SK-N-SH treated with all-trans-retinoic acid at 6 μM for 48 hours (cell line): ENCODE data around the gene BRD4.
A peak's percentile ranks its signal among the peaks of the same experiment; 100 is the strongest.
"Not testable (repeated sequence)": the region's sequence is repeated elsewhere in the genome, so short reads cannot be mapped to it uniquely, and the experiment has no call there.

Experiments used
- ATAC-seq: fragments of 200-7000 bp; cut with Tn5 transposase; 3 replicates; pipeline ENCODE4 v1.9.1; 2020; ENCODE audit warnings: mild to moderate bottlenecking, moderate library complexity
- ARNTL ChIP-seq: fragments of 450-650 bp; formaldehyde crosslinking; IDR thresholded peaks from 2 replicates; pipeline ENCODE4 v1.5.0; 2020; ENCODE audit warnings: low read depth, mild to moderate bottlenecking, moderate library complexity, borderline replicate concordance
- BACH2 ChIP-seq: fragments of 250-450 bp; sonication (Bioruptor Pico); IDR thresholded peaks from 2 replicates; pipeline ENCODE4 v1.9.0; 2021; ENCODE audit warnings: mild to moderate bottlenecking, borderline replicate concordance
- CREB5 ChIP-seq: fragments of 250-450 bp; sonication (Bioruptor Pico); IDR thresholded peaks from 2 replicates; pipeline ENCODE4 v1.5.1; 2020; ENCODE audit warnings: low read depth, mild to moderate bottlenecking, moderate library complexity
- GLIS3 ChIP-seq: fragments of 250-450 bp; sonication (Bioruptor Pico); IDR thresholded peaks from 2 replicates; pipeline ENCODE4 v1.5.0; 2020; ENCODE audit warnings: mild to moderate bottlenecking, moderate library complexity
- ISL1 ChIP-seq: fragments of 250-450 bp; sonication (Bioruptor Pico); IDR thresholded peaks from 2 replicates; pipeline ENCODE4 v2.1.2; 2022; ENCODE audit warnings: mild to moderate bottlenecking, moderate library complexity
- OSR1 ChIP-seq: fragments of 250-450 bp; sonication (Bioruptor Pico); IDR thresholded peaks from 2 replicates; pipeline ENCODE4 v1.8.0; 2022; ENCODE audit warnings: moderate library complexity, mild to moderate bottlenecking, inconsistent platforms
- POU6F1 ChIP-seq: fragments of 250-450 bp; sonication (Bioruptor Pico); IDR thresholded peaks from 2 replicates; pipeline ENCODE4 v1.8.0; 2021; ENCODE audit warnings: low read depth, mild to moderate bottlenecking, moderate library complexity, borderline replicate concordance
- PPARA ChIP-seq: fragments of 250-450 bp; sonication (Bioruptor Pico); IDR thresholded peaks from 2 replicates; pipeline ENCODE4 v1.5.0; 2020; ENCODE audit warnings: mild to moderate bottlenecking, borderline replicate concordance
- SNAI2 ChIP-seq: fragments of 250-450 bp; sonication (Bioruptor Pico); IDR thresholded peaks from 2 replicates; pipeline ENCODE4 v1.5.0; 2020; ENCODE audit warnings: mild to moderate bottlenecking, moderate library complexity
- TCF4 ChIP-seq: fragments of 250-450 bp; sonication (Bioruptor Pico); IDR thresholded peaks from 2 replicates; pipeline ENCODE4 v1.8.0; 2021; ENCODE audit warnings: mild to moderate bottlenecking, moderate library complexity, borderline replicate concordance
- TOX ChIP-seq: fragments of 250-450 bp; sonication (Bioruptor Pico); IDR thresholded peaks from 2 replicates; pipeline ENCODE4 v1.8.0; 2021; ENCODE audit warnings: mild to moderate bottlenecking, moderate library complexity, borderline replicate concordance
- TSHZ2 ChIP-seq: fragments of 250-450 bp; sonication (Bioruptor Pico); IDR thresholded peaks from 2 replicates; pipeline ENCODE4 v1.5.0; 2020; ENCODE audit warnings: mild to moderate bottlenecking, moderate library complexity
- ZC3H10 ChIP-seq: fragments of 250-450 bp; sonication (Bioruptor Pico); IDR thresholded peaks from 2 replicates; pipeline ENCODE4 v1.5.1; 2021; ENCODE audit warnings: mild to moderate bottlenecking, moderate library complexity
- ZFP30 ChIP-seq: fragments of 450-650 bp; formaldehyde crosslinking; IDR thresholded peaks from 2 replicates; pipeline ENCODE4 v1.5.0; 2022; ENCODE audit warnings: mild to moderate bottlenecking, moderate library complexity
- ZNF565 ChIP-seq: fragments of 450-650 bp; formaldehyde crosslinking; conservative IDR thresholded peaks from 2 replicates; pipeline ENCODE4 v1.5.0; 2020; ENCODE audit warnings: low read depth, mild to moderate bottlenecking, moderate library complexity
- ZNF8 ChIP-seq: fragments of 450-650 bp; formaldehyde crosslinking; IDR thresholded peaks from 2 replicates; pipeline ENCODE4 v1.5.0; 2020; ENCODE audit warnings: mild to moderate bottlenecking, moderate library complexity
- TF ChIP-seq, protein P1 (sequence below): fragments of 250-450 bp; sonication (Bioruptor Pico); IDR thresholded peaks from 2 replicates; pipeline ENCODE4 v1.5.1; 2021; ENCODE audit warnings: mild to moderate bottlenecking, moderate library complexity
- TF ChIP-seq, protein P2 (sequence below): fragments of 250-450 bp; sonication (Bioruptor Pico); IDR thresholded peaks from 2 replicates; pipeline ENCODE4 v1.8.0; 2020; ENCODE audit warnings: mild to moderate bottlenecking, moderate library complexity, borderline replicate concordance

Gene BRD4

GRCh38 chr19:15353908-15354307 is 21.6 kb upstream of the BRD4 start:
- TF ChIP-seq ZC3H10 (no peak), TSHZ2 (CRISPR knock-in tag) (no peak), SNAI2 (no peak), BACH2 (no peak), TOX (no peak), ZNF565 (CRISPR knock-in tag) (no peak), GLIS3 (no peak)

GRCh38 chr19:15352535-15352934 is 20.2 kb upstream of the BRD4 start:
- not testable (repeated sequence) for ATAC-seq

More at GRCh38 chr19:15353908-15354307, 21.6 kb upstream of the BRD4 start:
- ATAC-seq, result no peak

GRCh38 chr19:15341328-15341727 is 9.0 kb upstream of the BRD4 start:
- not testable (repeated sequence) for ATAC-seq

DNA sequence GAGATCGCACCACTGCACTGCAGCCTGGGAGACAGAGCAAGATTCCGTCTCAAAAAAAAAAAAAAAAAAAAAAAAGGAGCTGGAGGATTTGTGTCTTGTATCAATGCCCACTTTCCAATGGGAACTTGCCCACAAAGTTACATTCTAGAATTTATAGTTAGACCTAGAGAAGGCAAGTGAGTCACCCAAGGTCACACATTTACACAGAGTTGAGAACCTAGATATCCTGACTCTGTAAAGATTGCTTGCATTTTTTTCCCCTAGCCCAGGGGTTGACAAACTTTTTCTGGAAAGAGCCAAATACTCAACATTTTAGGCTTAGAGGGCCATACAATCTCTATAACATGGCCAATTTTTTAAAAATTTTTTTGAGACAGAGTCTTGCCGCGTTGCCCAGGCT is 7.7 kb upstream of the BRD4 start:
- no peak for TF ChIP-seq SNAI2
- no peak for TF ChIP-seq TCF4 (CRISPR knock-in tag)
- TF ChIP-seq ZNF8 (CRISPR knock-in tag), result no peak
- TF ChIP-seq ARNTL (CRISPR knock-in tag), result no peak
- ATAC-seq, result no peak

- peak; percentile 37; the same call in 2 of the 3 replicates for ATAC-seq
- TF ChIP-seq ISL1 (CRISPR knock-in tag), result no peak
- TF ChIP-seq OSR1 (CRISPR knock-in tag), result no peak
- TF ChIP-seq, protein P1, sequence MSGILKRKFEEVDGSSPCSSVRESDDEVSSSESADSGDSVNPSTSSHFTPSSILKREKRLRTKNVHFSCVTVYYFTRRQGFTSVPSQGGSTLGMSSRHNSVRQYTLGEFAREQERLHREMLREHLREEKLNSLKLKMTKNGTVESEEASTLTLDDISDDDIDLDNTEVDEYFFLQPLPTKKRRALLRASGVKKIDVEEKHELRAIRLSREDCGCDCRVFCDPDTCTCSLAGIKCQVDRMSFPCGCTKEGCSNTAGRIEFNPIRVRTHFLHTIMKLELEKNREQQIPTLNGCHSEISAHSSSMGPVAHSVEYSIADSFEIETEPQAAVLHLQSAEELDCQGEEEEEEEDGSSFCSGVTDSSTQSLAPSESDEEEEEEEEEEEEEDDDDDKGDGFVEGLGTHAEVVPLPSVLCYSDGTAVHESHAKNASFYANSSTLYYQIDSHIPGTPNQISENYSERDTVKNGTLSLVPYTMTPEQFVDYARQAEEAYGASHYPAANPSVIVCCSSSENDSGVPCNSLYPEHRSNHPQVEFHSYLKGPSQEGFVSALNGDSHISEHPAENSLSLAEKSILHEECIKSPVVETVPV, result no peak
- TF ChIP-seq ZFP30 (CRISPR knock-in tag), result no peak
- TF ChIP-seq ZC3H10, result no peak
- TF ChIP-seq SNAI2, result no peak
- no peak for TF ChIP-seq PPARA (CRISPR knock-in tag)
- no peak for TF ChIP-seq ZNF565 (CRISPR knock-in tag)
- TF ChIP-seq, all 23 proteins: peak for 0
These were observed 4.9 kb upstream of the BRD4 start for GRCh38 chr19:15337202-15337601.

- not testable (repeated sequence) for ATAC-seq
These were observed 3.7 kb upstream of the BRD4 start for GRCh38 chr19:15335992-15336391.

DNA sequence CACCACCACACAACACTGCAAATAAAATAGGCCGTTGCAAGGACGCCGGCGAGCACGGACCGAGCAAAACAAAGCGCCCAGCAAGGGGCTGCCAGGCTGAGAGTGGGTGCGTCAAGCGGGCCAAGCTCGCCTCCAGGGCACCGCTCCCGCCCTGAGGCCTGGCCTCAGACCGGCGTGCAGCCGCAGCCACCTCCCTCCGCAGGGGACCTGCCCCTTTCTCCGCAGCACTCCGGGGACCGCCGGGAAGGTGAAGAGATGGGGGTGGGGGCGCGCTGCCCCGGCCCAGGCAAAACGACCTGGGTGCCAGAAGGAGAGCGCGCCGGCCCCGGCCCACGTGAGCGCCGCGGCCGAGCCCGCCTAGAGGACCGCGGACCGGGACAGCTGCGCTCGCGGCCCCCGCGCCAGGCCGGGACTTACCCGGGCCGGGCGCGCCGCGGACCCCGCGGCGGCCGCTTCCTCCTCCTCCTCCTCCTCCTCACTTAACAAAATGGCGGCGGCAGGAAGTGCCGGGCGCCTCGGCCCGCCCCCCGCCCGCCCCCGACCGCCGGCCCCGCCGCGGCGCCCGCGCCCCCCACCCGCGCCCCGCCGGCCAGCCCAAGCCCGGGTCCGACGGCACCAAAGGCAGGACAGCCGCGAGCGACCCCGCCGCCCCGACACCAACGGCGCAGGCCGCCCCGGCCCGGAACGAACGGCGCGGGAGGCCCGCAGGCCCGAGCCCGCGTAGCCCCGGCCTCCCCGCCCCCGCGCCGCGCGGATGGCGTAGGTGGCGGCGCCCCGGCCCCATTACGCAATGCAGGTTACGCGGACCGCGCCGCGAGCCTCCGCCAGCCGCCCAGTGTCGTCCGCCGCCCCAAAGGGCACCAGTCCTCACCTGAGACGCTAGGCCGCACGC is 674 bp downstream of the BRD4 start:
- ATAC-seq, result peak; percentile 47
- TF ChIP-seq TSHZ2 (CRISPR knock-in tag) (no peak), ZC3H10 (no peak), CREB5 (CRISPR knock-in tag) (no peak), TCF4 (CRISPR knock-in tag) (no peak), POU6F1 (CRISPR knock-in tag) (no peak), ZNF565 (CRISPR knock-in tag) (no peak)
- TF ChIP-seq, protein P2, sequence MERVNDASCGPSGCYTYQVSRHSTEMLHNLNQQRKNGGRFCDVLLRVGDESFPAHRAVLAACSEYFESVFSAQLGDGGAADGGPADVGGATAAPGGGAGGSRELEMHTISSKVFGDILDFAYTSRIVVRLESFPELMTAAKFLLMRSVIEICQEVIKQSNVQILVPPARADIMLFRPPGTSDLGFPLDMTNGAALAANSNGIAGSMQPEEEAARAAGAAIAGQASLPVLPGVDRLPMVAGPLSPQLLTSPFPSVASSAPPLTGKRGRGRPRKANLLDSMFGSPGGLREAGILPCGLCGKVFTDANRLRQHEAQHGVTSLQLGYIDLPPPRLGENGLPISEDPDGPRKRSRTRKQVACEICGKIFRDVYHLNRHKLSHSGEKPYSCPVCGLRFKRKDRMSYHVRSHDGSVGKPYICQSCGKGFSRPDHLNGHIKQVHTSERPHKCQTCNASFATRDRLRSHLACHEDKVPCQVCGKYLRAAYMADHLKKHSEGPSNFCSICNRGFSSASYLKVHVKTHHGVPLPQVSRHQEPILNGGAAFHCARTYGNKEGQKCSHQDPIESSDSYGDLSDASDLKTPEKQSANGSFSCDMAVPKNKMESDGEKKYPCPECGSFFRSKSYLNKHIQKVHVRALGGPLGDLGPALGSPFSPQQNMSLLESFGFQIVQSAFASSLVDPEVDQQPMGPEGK (CRISPR knock-in tag), result no peak
